HEK293 (cell line): ENCODE results near the gene PSD4.

Source experiments
- CTCF ChIA-PET: fragments of 350-600 bp; formaldehyde crosslinking; extraction: SDS; loops from one replicate; lab custom pipeline; 2021; ENCODE audit warnings: antibody characterized with exemption; lab: Yijun Ruan, JAX
- POLR2A ChIA-PET: fragments of 300-600 bp; formaldehyde crosslinking; extraction: SDS; loops from one replicate; lab custom pipeline; 2020; ENCODE audit warnings: antibody characterized with exemption, inconsistent platforms; lab: Yijun Ruan, JAX
- H3K27ac ChIP-seq: fragments of 200-500 bp; sonication (Bioruptor generic); 2 replicates; pipeline ENCODE4 v1.5.1; 2014; ENCODE audit warnings: low read depth, low read length, control low read depth, inconsistent platforms; ENCODE audit errors: extremely low read depth
- H3K36me3 ChIP-seq, 2 experiments: fragments of 200-500 bp in 1 of 2; sonication (Bioruptor generic) in 1 of 2; 1 replicate in 1 of 2; 2 replicates in 1 of 2; pipeline ENCODE4 v1.5.1; 2014 to 2017; ENCODE audit warnings: inconsistent platforms in 2 of 2, low read length in 2 of 2; ENCODE audit not compliant: control insufficient read depth in 2 of 2, insufficient read depth in 1 of 2
- H3K4me1 ChIP-seq: fragments of 200-500 bp; sonication (Bioruptor generic); 2 replicates; pipeline ENCODE4 v1.5.1; 2014; ENCODE audit warnings: mild to moderate bottlenecking, low read length, inconsistent platforms; ENCODE audit not compliant: control insufficient read depth, insufficient read depth
- H3K4me3 ChIP-seq: 2 replicates; pipeline ENCODE4 v1.5.1; 2011; ENCODE audit warnings: low read depth, mild to moderate bottlenecking, control low read depth, low read length, moderate library complexity
- H3K9me3 ChIP-seq: fragments of 200-500 bp; sonication (Bioruptor generic); 2 replicates; pipeline ENCODE4 v1.5.1; 2014; ENCODE audit warnings: low read depth, low read length, inconsistent platforms; ENCODE audit not compliant: control insufficient read depth, insufficient read depth
- EGR2 ChIP-seq: fragments of 450-650 bp; formaldehyde crosslinking; IDR thresholded peaks from 2 replicates; pipeline ENCODE4 v1.5.1; 2016; ENCODE audit warnings: low read depth, missing biosample characterization, missing genetic modification characterization
- IKZF3 ChIP-seq: fragments of 450-650 bp; IDR thresholded peaks from 2 replicates; pipeline ENCODE4 v1.5.0; 2018; ENCODE audit warnings: missing biosample characterization, mild to moderate bottlenecking, missing genetic modification characterization, moderate library complexity
- KLF17 ChIP-seq: fragments of 450-650 bp; formaldehyde crosslinking; IDR thresholded peaks from 2 replicates; pipeline ENCODE4 v1.5.1; 2016; ENCODE audit warnings: missing biosample characterization, missing genetic modification characterization
- OVOL3 ChIP-seq: fragments of 450-650 bp; formaldehyde crosslinking; IDR thresholded peaks from 2 replicates; pipeline ENCODE4 v1.5.1; 2016; ENCODE audit warnings: missing biosample characterization, missing genetic modification characterization
- PRDM1 ChIP-seq: fragments of 450-650 bp; formaldehyde crosslinking; IDR thresholded peaks from 2 replicates; pipeline ENCODE4; 2016; ENCODE audit warnings: missing biosample characterization, missing genetic modification characterization
- RBAK ChIP-seq: fragments of 450-650 bp; formaldehyde crosslinking; IDR thresholded peaks from 2 replicates; pipeline ENCODE4 v1.5.1; 2016; ENCODE audit warnings: missing biosample characterization, missing genetic modification characterization
- TRIM28 ChIP-seq: IDR thresholded peaks from 2 replicates; pipeline ENCODE4 v1.6.1; 2011; ENCODE audit warnings: low read length, control low read depth, borderline replicate concordance
- ZBTB44 ChIP-seq: fragments of 450-650 bp; IDR thresholded peaks from 2 replicates; pipeline ENCODE4 v1.5.1; 2018; ENCODE audit warnings: missing biosample characterization, mild to moderate bottlenecking, missing genetic modification characterization
- ZFP37 ChIP-seq: fragments of 450-650 bp; formaldehyde crosslinking; IDR thresholded peaks from 2 replicates; pipeline ENCODE4 v1.5.1; 2016; ENCODE audit warnings: missing biosample characterization, missing genetic modification characterization
- ZNF133 ChIP-seq: fragments of 450-650 bp; formaldehyde crosslinking; IDR thresholded peaks from 2 replicates; pipeline ENCODE4 v1.5.1; 2016; ENCODE audit warnings: missing biosample characterization, missing genetic modification characterization
- ZNF138 ChIP-seq: fragments of 450-650 bp; formaldehyde crosslinking; IDR thresholded peaks from 2 replicates; pipeline ENCODE4 v1.5.1; 2016; ENCODE audit warnings: missing biosample characterization, missing genetic modification characterization, borderline replicate concordance
- ZNF184 ChIP-seq: fragments of 450-650 bp; IDR thresholded peaks from 2 replicates; pipeline ENCODE4 v1.5.1; 2018; ENCODE audit warnings: missing biosample characterization, mild to moderate bottlenecking, missing genetic modification characterization
- ZNF2 ChIP-seq: fragments of 450-650 bp; formaldehyde crosslinking; IDR thresholded peaks from 2 replicates; pipeline ENCODE4 v1.5.1; 2016; ENCODE audit warnings: missing biosample characterization, missing genetic modification characterization
- ZNF23 ChIP-seq: fragments of 450-650 bp; formaldehyde crosslinking; IDR thresholded peaks from 2 replicates; pipeline ENCODE4 v1.5.1; 2016; ENCODE audit warnings: missing biosample characterization, missing genetic modification characterization, borderline replicate concordance
- ZNF311 ChIP-seq: fragments of 450-650 bp; formaldehyde crosslinking; IDR thresholded peaks from 2 replicates; pipeline ENCODE4 v1.5.1; 2017; ENCODE audit warnings: missing biosample characterization, missing genetic modification characterization, borderline replicate concordance
- ZNF324 ChIP-seq: fragments of 450-650 bp; formaldehyde crosslinking; IDR thresholded peaks from 2 replicates; pipeline ENCODE4 v1.5.1; 2016; ENCODE audit warnings: missing biosample characterization, missing genetic modification characterization
- ZNF335 ChIP-seq: fragments of 450-650 bp; formaldehyde crosslinking; conservative IDR thresholded peaks from 2 replicates; pipeline ENCODE4 v1.5.1; 2016; ENCODE audit warnings: missing biosample characterization, missing genetic modification characterization
- ZNF391 ChIP-seq: fragments of 450-650 bp; formaldehyde crosslinking; IDR thresholded peaks from 2 replicates; pipeline ENCODE4 v1.5.1; 2016; ENCODE audit warnings: low read depth, missing biosample characterization, missing genetic modification characterization, borderline replicate concordance
- ZNF394 ChIP-seq: fragments of 450-650 bp; formaldehyde crosslinking; IDR thresholded peaks from 2 replicates; pipeline ENCODE4 v1.5.1; 2016; ENCODE audit warnings: missing biosample characterization, missing genetic modification characterization, mild to moderate bottlenecking, moderate library complexity, borderline replicate concordance
- ZNF404 ChIP-seq: fragments of 450-650 bp; formaldehyde crosslinking; IDR thresholded peaks from 2 replicates; pipeline ENCODE4 v1.5.1; 2017; ENCODE audit warnings: missing biosample characterization, missing genetic modification characterization
- ZNF426 ChIP-seq: fragments of 450-650 bp; formaldehyde crosslinking; IDR thresholded peaks from 2 replicates; pipeline ENCODE4 v1.5.1; 2017; ENCODE audit warnings: missing biosample characterization, missing genetic modification characterization, mild to moderate bottlenecking, inconsistent platforms, moderate library complexity
- ZNF514 ChIP-seq: fragments of 450-650 bp; formaldehyde crosslinking; IDR thresholded peaks from 2 replicates; pipeline ENCODE4 v1.5.1; 2016; ENCODE audit warnings: missing biosample characterization, missing genetic modification characterization
- ZNF518A ChIP-seq: fragments of 450-650 bp; formaldehyde crosslinking; conservative IDR thresholded peaks from 2 replicates; pipeline ENCODE4 v1.5.1; 2016; ENCODE audit warnings: low read depth, missing biosample characterization, missing genetic modification characterization
- ZNF623 ChIP-seq: fragments of 450-650 bp; formaldehyde crosslinking; IDR thresholded peaks from 2 replicates; pipeline ENCODE4 v1.5.1; 2016; ENCODE audit warnings: missing biosample characterization, missing genetic modification characterization
- ZNF639 ChIP-seq: fragments of 450-650 bp; formaldehyde crosslinking; IDR thresholded peaks from 2 replicates; pipeline ENCODE4 v1.5.1; 2016; ENCODE audit warnings: missing biosample characterization, missing genetic modification characterization
- ZNF701 ChIP-seq: fragments of 450-650 bp; formaldehyde crosslinking; IDR thresholded peaks from 2 replicates; pipeline ENCODE4 v1.5.1; 2016; ENCODE audit warnings: missing biosample characterization, missing genetic modification characterization
- ZNF76 ChIP-seq: fragments of 450-650 bp; formaldehyde crosslinking; IDR thresholded peaks from 2 replicates; pipeline ENCODE4; 2016; ENCODE audit warnings: low read depth, missing biosample characterization, missing genetic modification characterization, borderline replicate concordance
- ZSCAN16 ChIP-seq: fragments of 450-650 bp; formaldehyde crosslinking; IDR thresholded peaks from 2 replicates; pipeline ENCODE4 v1.5.1; 2016; ENCODE audit warnings: missing biosample characterization, missing genetic modification characterization

The PSD4 gene

GRCh38 chr2:113167962-113168340 lies 5.8 kb upstream of the PSD4 start (continued):
- TF ChIP-seq ZNF639 (tag by site-specific recombination) (no peak), ZNF76 (tag by site-specific recombination) (no peak), ZBTB44 (tag by site-specific recombination) (no peak), ZSCAN16 (tag by site-specific recombination) (no peak), ZNF138 (tag by site-specific recombination) (no peak), ZNF23 (no peak), RBAK (no peak)

- no peaks in the 10 kb centered on the region for H3K36me3 ChIP-seq
- H3K4me1 ChIP-seq: no peaks in the 10 kb centered on the region
- ChIA-PET POLR2A (no interaction called here), CTCF (no interaction called here)
- no peak for TF ChIP-seq ZNF184
- no peak for TF ChIP-seq ZNF2 (tag by site-specific recombination)
- TF ChIP-seq EGR2 (tag by site-specific recombination): no peak
- TF ChIP-seq ZNF701 (tag by site-specific recombination): no peak
- TF ChIP-seq ZFP37 (tag by site-specific recombination): no peak
- no peak for TF ChIP-seq ZNF324 (tag by site-specific recombination)
- TF ChIP-seq IKZF3 (tag by site-specific recombination): no peak
- no peak for TF ChIP-seq OVOL3
- no peaks in the 10 kb centered on the region for H3K9me3 ChIP-seq
- no peak overlapping the region for H3K27ac ChIP-seq
- no peak overlapping the region for H3K4me3 ChIP-seq
Observed at GRCh38 chr2:113169002-113169530, 4.7 kb upstream of the PSD4 start.

- CTCF ChIA-PET: no interaction called here
- POLR2A ChIA-PET: no interaction called here
- no peaks in the 10 kb centered on the region for H3K4me1 ChIP-seq
- peak; percentile 43; the same call in 1 of the 2 replicates for TF ChIP-seq ZNF518A (tag by site-specific recombination)
- TF ChIP-seq ZNF391 (tag by site-specific recombination): no peak
- no peak for TF ChIP-seq ZNF335
- TF ChIP-seq ZNF426 (tag by site-specific recombination): peak; percentile 32
- TF ChIP-seq ZNF133 (tag by site-specific recombination): no peak
- TF ChIP-seq ZNF514 (tag by site-specific recombination): no peak
- TF ChIP-seq ZNF404 (tag by site-specific recombination): no peak
- TF ChIP-seq ZNF394 (tag by site-specific recombination): peak; percentile 56; the same call in 1 of the 2 replicates
- no peak for TF ChIP-seq KLF17 (tag by site-specific recombination)
- no peak for TF ChIP-seq TRIM28
- no peak for TF ChIP-seq PRDM1 (tag by site-specific recombination)
- peak; percentile 24; the same call in 1 of the 2 replicates for TF ChIP-seq ZNF623 (tag by site-specific recombination)
- TF ChIP-seq ZNF311: no peak
Observed at GRCh38 chr2:113169586-113169985, 4.2 kb upstream of the PSD4 start.

More at GRCh38 chr2:113169586-113169985, 4.2 kb upstream of the PSD4 start:
- Histone ChIP-seq H3K36me3 (no peaks in the 10 kb centered on the region), H3K27ac (no peak overlapping the region), H3K4me3 (no peak overlapping the region), H3K9me3 (no peaks in the 10 kb centered on the region)
